H9 (cell line): ENCODE measurements around the gene DLK1. TPM values are rescaled to one million over a fixed set of nuclear protein-coding genes. Genes with fewer than 3 reads are reported as not detected.

Experiments used
- DNase-seq: peaks from one replicate; pipeline ENCODE4 v3.0.0-alpha.2; 2017
- H2AFZ ChIP-seq: one replicate; pipeline ENCODE4 v1.6.1; 2013; ENCODE audit warnings: mild to moderate bottlenecking, low read length, control low read depth, moderate library complexity
- H2AK5ac ChIP-seq: 2 replicates; pipeline ENCODE4 v1.6.1; 2013; ENCODE audit warnings: low read length, control low read depth, mixed read lengths; ENCODE audit not compliant: insufficient read length
- H2BK120ac ChIP-seq: one replicate; pipeline ENCODE4 v1.6.1; 2013; ENCODE audit warnings: low read depth, mild to moderate bottlenecking, low read length, control low read depth, inconsistent platforms; ENCODE audit not compliant: poor library complexity, severe bottlenecking
- H2BK12ac ChIP-seq: 2 replicates; pipeline ENCODE4 v1.6.1; 2013; ENCODE audit warnings: low read length, control low read depth, mixed read lengths, low read depth; ENCODE audit not compliant: insufficient read length
- H2BK15ac ChIP-seq: 2 replicates; pipeline ENCODE4 v1.6.1; 2013; ENCODE audit warnings: low read depth, low read length, control low read depth
- H2BK20ac ChIP-seq: one replicate; pipeline ENCODE4 v1.6.1; 2013; ENCODE audit warnings: low read depth, mild to moderate bottlenecking, low read length, control low read depth, inconsistent platforms; ENCODE audit not compliant: poor library complexity, severe bottlenecking
- H2BK5ac ChIP-seq: 2 replicates; pipeline ENCODE4 v1.6.1; 2013; ENCODE audit warnings: low read length, control low read depth, mixed read lengths; ENCODE audit not compliant: insufficient read length
- H3K14ac ChIP-seq: 2 replicates; pipeline ENCODE4 v1.6.1; 2013; ENCODE audit warnings: low read length, control low read depth; ENCODE audit not compliant: insufficient read depth
- H3K18ac ChIP-seq: 2 replicates; pipeline ENCODE4 v1.6.1; 2013; ENCODE audit warnings: low read depth, mild to moderate bottlenecking, mixed read lengths, low read length, control low read depth; ENCODE audit not compliant: insufficient read length
- H3K23ac ChIP-seq: 2 replicates; pipeline ENCODE4 v1.6.1; 2013; ENCODE audit warnings: low read length, control low read depth, mixed read lengths, low read depth; ENCODE audit not compliant: insufficient read length
- H3K23me2 ChIP-seq: 2 replicates; pipeline ENCODE4 v1.6.1; 2013; ENCODE audit warnings: low read depth, mild to moderate bottlenecking, mixed read lengths, low read length, control low read depth; ENCODE audit not compliant: insufficient read length, poor library complexity, severe bottlenecking
- H3K27ac ChIP-seq: 2 replicates; pipeline ENCODE4 v1.5.1; 2013; ENCODE audit warnings: low read length, control low read depth, mixed read lengths, low read depth; ENCODE audit not compliant: insufficient read length
- H3K27me3 ChIP-seq: 2 replicates; pipeline ENCODE4 v1.6.1; 2013; ENCODE audit warnings: low read length, control low read depth, inconsistent platforms; ENCODE audit not compliant: insufficient read depth
- H3K4ac ChIP-seq: 2 replicates; pipeline ENCODE4 v1.6.1; 2013; ENCODE audit warnings: low read depth, mild to moderate bottlenecking, control low read depth, inconsistent platforms, low read length, moderate library complexity
- H3K4me1 ChIP-seq: 2 replicates; pipeline ENCODE4 v1.6.1; 2013; ENCODE audit warnings: low read length, control low read depth, inconsistent platforms; ENCODE audit not compliant: insufficient read depth
- H3K4me2 ChIP-seq: 2 replicates; pipeline ENCODE4 v1.6.1; 2013; ENCODE audit warnings: low read length, control low read depth, mixed read lengths; ENCODE audit not compliant: insufficient read length, insufficient read depth
- H3K56ac ChIP-seq: 2 replicates; pipeline ENCODE4 v1.6.1; 2013; ENCODE audit warnings: low read depth, mild to moderate bottlenecking, mixed read lengths, low read length, control low read depth; ENCODE audit not compliant: insufficient read length
- H3K79me1 ChIP-seq: 2 replicates; pipeline ENCODE4 v1.6.1; 2013; ENCODE audit warnings: low read depth, mild to moderate bottlenecking, moderate library complexity, low read length, control low read depth, inconsistent platforms; ENCODE audit not compliant: insufficient read depth, poor library complexity, severe bottlenecking
- H3K79me2 ChIP-seq: 2 replicates; pipeline ENCODE4 v1.6.1; 2013; ENCODE audit warnings: low read length, control low read depth, inconsistent platforms; ENCODE audit not compliant: insufficient read depth
- H3K9ac ChIP-seq: 2 replicates; pipeline ENCODE4 v1.6.1; 2013; ENCODE audit warnings: low read length, control low read depth, mixed read lengths; ENCODE audit not compliant: insufficient read length; ENCODE audit errors: extremely low read depth
- H3K9me3 ChIP-seq: one replicate; pipeline ENCODE4 v1.6.1; 2013; ENCODE audit warnings: low read depth, low read length, inconsistent platforms; ENCODE audit not compliant: control insufficient read depth
- H3T11ph ChIP-seq: one replicate; pipeline ENCODE4 v1.6.1; 2013; ENCODE audit warnings: mild to moderate bottlenecking, low read length, control low read depth, inconsistent platforms
- H4K20me1 ChIP-seq: one replicate; pipeline ENCODE4 v1.6.1; 2013; ENCODE audit not compliant: control insufficient read depth, insufficient read length, insufficient read depth
- H4K5ac ChIP-seq: 2 replicates; pipeline ENCODE4 v1.6.1; 2013; ENCODE audit warnings: low read depth, mild to moderate bottlenecking, mixed read lengths, low read length, control low read depth; ENCODE audit not compliant: insufficient read length
- H4K8ac ChIP-seq: replicated peaks from 2 replicates; pipeline ENCODE4 v1.6.1; 2013; ENCODE audit warnings: low read length, control low read depth, mixed read lengths, low read depth; ENCODE audit not compliant: insufficient read length
- H4K91ac ChIP-seq: 2 replicates; pipeline ENCODE4 v1.6.1; 2013; ENCODE audit warnings: low read depth, mild to moderate bottlenecking, moderate library complexity, mixed read lengths, low read length, control low read depth; ENCODE audit not compliant: insufficient read length
- H3K27ac Mint-ChIP-seq, 3 experiments: 2 replicates in 2 of 3; 3 replicates in 1 of 3; pipeline ENCODE4 v1.8.0; 2020 to 2021; ENCODE audit warnings: mixed read lengths in 3 of 3, mild to moderate bottlenecking in 1 of 3, moderate library complexity in 1 of 3
- H3K27me3 Mint-ChIP-seq: 2 replicates; pipeline ENCODE4 v1.8.0; 2021; ENCODE audit warnings: low read depth, mild to moderate bottlenecking, moderate library complexity, mixed read lengths
- H3K36me3 Mint-ChIP-seq, 3 experiments: 2 replicates in 2 of 3; 3 replicates in 1 of 3; pipeline ENCODE4 v1.8.0; 2020 to 2021; ENCODE audit warnings: low read depth in 3 of 3, mixed read lengths in 3 of 3; ENCODE audit not compliant: insufficient read depth in 1 of 3
- H3K4me1 Mint-ChIP-seq, 2 experiments: 2 replicates each; pipeline ENCODE4 v1.8.0; 2020; ENCODE audit warnings: mixed read lengths in 2 of 2
- H3K4me3 Mint-ChIP-seq, 2 experiments: 2 replicates in 1 of 2; 3 replicates in 1 of 2; pipeline ENCODE4 v1.8.0; 2020 to 2021; ENCODE audit warnings: mild to moderate bottlenecking in 2 of 2, mixed read lengths in 2 of 2, moderate library complexity in 1 of 2
- H3K9me3 Mint-ChIP-seq, 2 experiments: 2 replicates in 1 of 2; 3 replicates in 1 of 2; pipeline ENCODE4 v1.8.0; 2020; ENCODE audit warnings: mild to moderate bottlenecking in 2 of 2, mixed read lengths in 2 of 2, moderate library complexity in 1 of 2
- WGBS: extraction: QIAGEN DNeasy Blood & Tissue Kit; methylation state at CpG from one replicate; pipeline ENCODE4 v1.1.7; 2013; ENCODE audit warnings: missing lambda C conversion rate, low lambda C conversion rate, mixed read lengths; ENCODE audit not compliant: insufficient read length; ENCODE audit errors: extremely low coverage; 5-methylcytosine and 5-hydroxymethylcytosine counted together
- total RNA-seq: library from RNA; stranded (reverse); gene quantifications from 2 replicates; pipeline ENCODE4 v1.2.1, GENCODE V29; 2021
- TF ChIP-seq, protein P1 (sequence below): fragments of 200-600 bp; sonication (generic); conservative IDR thresholded peaks from 3 replicates; pipeline ENCODE4 v1.8.0; 2021; ENCODE audit warnings: antibody characterized with exemption, mild to moderate bottlenecking

The DLK1 gene
- total RNA-seq, 1 experiment from 2014 or later, result 2.8 TPM

DNA sequence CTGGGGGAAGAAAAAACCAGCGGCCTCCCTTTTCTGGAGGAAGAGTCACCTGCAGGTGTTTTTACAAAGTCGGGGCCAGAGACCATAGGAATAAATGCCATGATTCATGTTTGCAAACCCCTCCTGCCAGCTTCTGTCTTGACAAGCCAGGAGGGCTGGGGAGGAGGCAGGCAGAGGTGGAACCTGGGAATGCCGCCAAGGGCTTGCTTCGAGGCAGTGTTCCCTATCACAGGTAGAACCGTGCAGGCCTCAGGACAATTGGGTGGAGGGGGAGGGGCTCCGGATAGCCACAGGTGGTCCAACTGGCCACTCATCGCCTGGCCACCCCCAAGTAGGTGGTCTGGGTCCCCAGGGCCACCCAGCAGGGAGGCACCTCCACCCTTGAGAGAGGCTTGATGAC is 14.2 kb upstream of the DLK1 start:
- WGBS, result no CpG with 5 or more reads among the region's 7 CpGs

More for the DNA sequence above, 14.2 kb upstream of the DLK1 start:
- H3K4ac ChIP-seq, result no peak overlapping the region
- H3T11ph ChIP-seq, result no peak overlapping the region
- H4K91ac ChIP-seq, result no peak overlapping the region
- no peak overlapping the region for H3K4me3 Mint-ChIP-seq
- H3K27ac Mint-ChIP-seq, result no peak overlapping the region
- no peak overlapping the region for H3K56ac ChIP-seq
- H3K23ac ChIP-seq, result no peak overlapping the region
- no peaks in the 10 kb centered on the region for H4K20me1 ChIP-seq
- no peak overlapping the region for H3K14ac ChIP-seq
- no peak overlapping the region for H2AFZ ChIP-seq
- H4K5ac ChIP-seq, result no peak overlapping the region
- H3K9me3 ChIP-seq, result no peaks in the 10 kb centered on the region
- peaks cover 22 to 35% of the 10 kb centered on the region in 2 experiments for H3K4me1 Mint-ChIP-seq
- H2BK12ac ChIP-seq, result no peak overlapping the region
- H3K79me1 ChIP-seq, result no peaks in the 10 kb centered on the region
- no peak overlapping the region for H2BK15ac ChIP-seq
- DNase-seq, result no peak
- H3K27me3 Mint-ChIP-seq, result peaks cover 36% of the 10 kb centered on the region
- no peaks in the 10 kb centered on the region for H3K36me3 Mint-ChIP-seq
- H3K9me3 Mint-ChIP-seq, result peaks cover 0 to 3% of the 10 kb centered on the region in 2 experiments; a peak in 2 of 5 replicates
- no peaks in the 10 kb centered on the region; the same call in 1 of the 2 replicates for H3K27me3 ChIP-seq
- H3K79me2 ChIP-seq, result no peaks in the 10 kb centered on the region
- no peak overlapping the region for H3K4me2 ChIP-seq
- TF ChIP-seq, protein P1, sequence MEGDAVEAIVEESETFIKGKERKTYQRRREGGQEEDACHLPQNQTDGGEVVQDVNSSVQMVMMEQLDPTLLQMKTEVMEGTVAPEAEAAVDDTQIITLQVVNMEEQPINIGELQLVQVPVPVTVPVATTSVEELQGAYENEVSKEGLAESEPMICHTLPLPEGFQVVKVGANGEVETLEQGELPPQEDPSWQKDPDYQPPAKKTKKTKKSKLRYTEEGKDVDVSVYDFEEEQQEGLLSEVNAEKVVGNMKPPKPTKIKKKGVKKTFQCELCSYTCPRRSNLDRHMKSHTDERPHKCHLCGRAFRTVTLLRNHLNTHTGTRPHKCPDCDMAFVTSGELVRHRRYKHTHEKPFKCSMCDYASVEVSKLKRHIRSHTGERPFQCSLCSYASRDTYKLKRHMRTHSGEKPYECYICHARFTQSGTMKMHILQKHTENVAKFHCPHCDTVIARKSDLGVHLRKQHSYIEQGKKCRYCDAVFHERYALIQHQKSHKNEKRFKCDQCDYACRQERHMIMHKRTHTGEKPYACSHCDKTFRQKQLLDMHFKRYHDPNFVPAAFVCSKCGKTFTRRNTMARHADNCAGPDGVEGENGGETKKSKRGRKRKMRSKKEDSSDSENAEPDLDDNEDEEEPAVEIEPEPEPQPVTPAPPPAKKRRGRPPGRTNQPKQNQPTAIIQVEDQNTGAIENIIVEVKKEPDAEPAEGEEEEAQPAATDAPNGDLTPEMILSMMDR, result no peak
- H3K9ac ChIP-seq, result no peak overlapping the region
- H3K4me1 ChIP-seq, result no peaks in the 10 kb centered on the region
- H2AK5ac ChIP-seq, result no peak overlapping the region
- H3K27ac ChIP-seq, result no peak overlapping the region
- no peak overlapping the region for H3K18ac ChIP-seq
- H3K23me2 ChIP-seq, result peaks cover 2% of the 10 kb centered on the region
- no peak overlapping the region for H2BK20ac ChIP-seq
- no peak overlapping the region for H2BK120ac ChIP-seq
- no peak overlapping the region for H4K8ac ChIP-seq
- H2BK5ac ChIP-seq, result no peak overlapping the region
